Erythroblast (primary cell): Measurements from ENCODE around the gene CGNL1.

ENCODE experiments used
- GATA1 ChIP-seq: IDR thresholded peaks from 2 replicates; pipeline ENCODE4 v1.6.1; 2011; ENCODE audit warnings: low read depth, mild to moderate bottlenecking, control low read depth, low read length, moderate library complexity
- POLR2A ChIP-seq: IDR thresholded peaks from 2 replicates; pipeline ENCODE4 v1.6.1; 2011; ENCODE audit warnings: mild to moderate bottlenecking, low read length

- TF ChIP-seq POLR2A: no peak
- no peak for TF ChIP-seq GATA1
Observed at GRCh38 chr15:57580866-57581265, 204.6 kb downstream of the CGNL1 start.
